Neutrophil (primary cell): ENCODE results near the gene MKLN1.

Experiments used
- H3K27ac ChIP-seq: fragments of 200-600 bp; sonication (generic); 2 replicates; pipeline ENCODE4 v1.5.1; 2016; ENCODE audit warnings: mild to moderate bottlenecking, moderate library complexity
- H3K27me3 ChIP-seq: fragments of 200-600 bp; sonication (generic); 2 replicates; pipeline ENCODE4 v1.6.0; 2016; ENCODE audit warnings: mild to moderate bottlenecking
- H3K36me3 ChIP-seq: fragments of 200-600 bp; sonication (generic); 2 replicates; pipeline ENCODE4 v1.5.1; 2017
- H3K4me1 ChIP-seq, 2 experiments: fragments of 200-600 bp in 1 of 2; sonication (generic) in 1 of 2; 1 replicate in 1 of 2; 2 replicates in 1 of 2; pipeline versions ENCODE4 v1.5.1 to v1.6.1; 2013 to 2016; ENCODE audit warnings: low read depth in 1 of 2, low read length in 1 of 2, mild to moderate bottlenecking in 1 of 2, moderate library complexity in 1 of 2; ENCODE audit not compliant: control insufficient read depth in 1 of 2, insufficient read depth in 1 of 2
- H3K4me3 ChIP-seq, 2 experiments: fragments of 200-600 bp in 1 of 2; sonication (generic) in 1 of 2; 1 replicate in 1 of 2; 2 replicates in 1 of 2; pipeline ENCODE4 v1.5.1; 2013 to 2016; ENCODE audit warnings: low read depth in 1 of 2, low read length in 1 of 2, mild to moderate bottlenecking in 1 of 2, moderate library complexity in 1 of 2
- H3K9me3 ChIP-seq: fragments of 200-600 bp; sonication (generic); 2 replicates; pipeline ENCODE4 v1.5.1; 2016
- CTCF ChIP-seq: fragments of 200-600 bp; sonication (generic); IDR thresholded peaks from 2 replicates; pipeline ENCODE4 v1.5.1; 2016; ENCODE audit warnings: antibody characterized with exemption

MKLN1 gene

GRCh38 chr7:131326576-131326975 is 1.1 kb upstream of the MKLN1 start:
- H3K27ac ChIP-seq, result no peak overlapping the region
- TF ChIP-seq CTCF, result no peak
- peaks cover 31 to 34% of the 10 kb centered on the region in 2 experiments for H3K4me1 ChIP-seq
- peak overlapping the region; percentile 81 to 93 for H3K4me3 ChIP-seq
- no peaks in the 10 kb centered on the region for H3K27me3 ChIP-seq
- H3K9me3 ChIP-seq, result no peaks in the 10 kb centered on the region
- H3K36me3 ChIP-seq, result no peaks in the 10 kb centered on the region

GRCh38 chr7:131327049-131327625 is 539 bp upstream of the MKLN1 start:
- Histone ChIP-seq H3K27ac (peak overlapping the region; percentile 95), H3K36me3 (no peaks in the 10 kb centered on the region), H3K4me1 (peaks cover 31 to 35% of the 10 kb centered on the region in 2 experiments), H3K4me3 (peak overlapping the region; percentile 81 to 93), H3K27me3 (no peaks in the 10 kb centered on the region), H3K9me3 (no peaks in the 10 kb centered on the region)
- TF ChIP-seq CTCF, result no peak

GRCh38 chr7:131328377-131329175 is 900 bp downstream of the MKLN1 start:
- Histone ChIP-seq H3K36me3 (no peaks in the 10 kb centered on the region), H3K27me3 (no peaks in the 10 kb centered on the region), H3K4me3 (peak overlapping the region; percentile 81 to 93), H3K27ac (peak overlapping the region; percentile 95), H3K4me1 (peaks cover 31 to 35% of the 10 kb centered on the region in 2 experiments), H3K9me3 (no peaks in the 10 kb centered on the region)
- no peak for TF ChIP-seq CTCF

GRCh38 chr7:131329176-131329570 is 1.5 kb downstream of the MKLN1 start:
- Histone ChIP-seq H3K4me1 (peaks cover 31 to 35% of the 10 kb centered on the region in 2 experiments), H3K4me3 (peak overlapping the region; percentile 81 to 93), H3K27ac (peak overlapping the region; percentile 0), H3K36me3 (no peaks in the 10 kb centered on the region), H3K9me3 (no peaks in the 10 kb centered on the region), H3K27me3 (no peaks in the 10 kb centered on the region)
- TF ChIP-seq CTCF, result no peak

- TF ChIP-seq CTCF, result no peak
- Histone ChIP-seq H3K4me3 (peak overlapping the region in 1 of 2 experiments; percentile 93), H3K27me3 (no peaks in the 10 kb centered on the region), H3K4me1 (peaks cover 31 to 35% of the 10 kb centered on the region in 2 experiments), H3K9me3 (no peaks in the 10 kb centered on the region), H3K27ac (no peak overlapping the region), H3K36me3 (no peaks in the 10 kb centered on the region)
Observed at GRCh38 chr7:131330299-131330698, 2.6 kb downstream of the MKLN1 start.
